ENCODE measurements around the gene SIX2. TPM values are rescaled to one million over a fixed set of nuclear protein-coding genes. Genes with fewer than 3 reads are reported as not detected.

Gene SIX2
- total and polyA plus RNA-seq, 4 donors, result 1.7 to 6.0 (median 2.6) TPM

DNA sequence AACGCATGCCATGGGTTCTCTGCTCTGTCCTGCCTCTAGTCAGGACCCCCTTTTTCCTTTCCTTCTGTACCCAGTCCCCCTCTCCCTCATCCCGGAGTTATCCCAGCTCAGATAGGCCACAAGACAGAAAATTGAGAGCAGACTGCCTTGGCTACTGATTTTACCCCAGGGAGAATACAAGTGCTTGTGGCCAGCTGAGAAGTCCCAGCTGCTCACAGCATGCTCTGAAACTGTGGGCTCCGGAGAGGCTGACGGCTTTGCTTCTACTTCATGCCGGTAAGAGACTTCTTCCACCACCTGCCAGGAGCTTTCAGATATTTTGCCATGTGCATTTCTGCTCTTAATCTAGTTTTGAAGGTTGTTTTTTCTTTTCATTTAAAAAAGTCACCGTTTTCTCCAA is 20.0 kb upstream of the SIX2 start:
- Histone ChIP-seq H3K27ac (ENCODE audit: low read depth in 1 of 2, low read length in 2 of 2) (no peak overlapping the region), H3K4me3 (ENCODE audit: low read length in 2 of 2) (no peak overlapping the region), H3K27me3 (ENCODE audit: control insufficient read depth in 1 of 2, insufficient read depth in 2 of 2, low read length in 1 of 2) (no peaks in the 10 kb centered on the region), H3K9me3 (ENCODE audit: control insufficient read depth, low read length) (no peaks in the 10 kb centered on the region), H3K4me1 (ENCODE audit: control insufficient read depth in 1 of 2, insufficient read depth in 2 of 2, low read length in 2 of 2) (no peaks in the 10 kb centered on the region), H3K36me3 (ENCODE audit: control insufficient read depth in 1 of 2, insufficient read depth in 2 of 2, low read length in 1 of 2) (no peaks in the 10 kb centered on the region)
- 64 to 69% methylated on average over 6 of the region's 6 CpGs for WGBS, 2 donors
- intact Hi-C loops (cut with DNase I), result loop anchor here in 1 of 2 donors (5.0 kb wide), 2 partner anchors 98 to 138 kb away; no protein-coding TSS in a partner anchor
- DNase-seq, result no peak
- ATAC-seq (ENCODE audit: low FRiP score), result no peak

DNA sequence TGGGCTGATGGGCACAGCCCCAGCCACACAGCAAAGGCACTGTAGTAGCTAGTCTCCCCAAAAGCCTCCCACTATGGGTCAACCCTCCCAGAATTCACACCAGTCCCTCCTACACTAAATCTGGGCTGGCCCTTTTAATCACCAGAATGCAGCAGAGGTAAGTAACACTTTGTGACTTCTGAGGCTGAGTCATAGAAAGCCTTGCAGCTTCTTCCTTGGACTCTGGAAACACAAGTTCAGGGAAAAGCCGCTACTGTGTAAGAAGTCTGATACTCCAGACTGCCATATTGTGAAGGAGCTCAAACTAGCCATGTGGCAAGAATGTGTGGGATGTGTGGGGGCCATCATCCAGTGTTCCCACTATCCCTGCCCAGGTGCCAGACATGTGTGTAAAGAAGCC is 19.0 kb upstream of the SIX2 start:
- no peak overlapping the region for H3K4me3 ChIP-seq (ENCODE audit: low read length in 2 of 2)
- no peaks in the 10 kb centered on the region for H3K36me3 ChIP-seq (ENCODE audit: control insufficient read depth in 1 of 2, insufficient read depth in 2 of 2, low read length in 1 of 2)
- ATAC-seq (ENCODE audit: low FRiP score) (no peak), DNase-seq (no peak)
- intact Hi-C loops (cut with DNase I), result loop anchor here in 1 of 2 donors (5.0 kb wide), 2 partner anchors 99 to 139 kb away; no protein-coding TSS in a partner anchor
- no peaks in the 10 kb centered on the region for H3K9me3 ChIP-seq (ENCODE audit: control insufficient read depth, low read length)
- no peak overlapping the region for H3K27ac ChIP-seq (ENCODE audit: low read depth in 1 of 2, low read length in 2 of 2)
- H3K4me1 ChIP-seq (ENCODE audit: control insufficient read depth in 1 of 2, insufficient read depth in 2 of 2, low read length in 2 of 2), result no peaks in the 10 kb centered on the region
- H3K27me3 ChIP-seq (ENCODE audit: control insufficient read depth in 1 of 2, insufficient read depth in 2 of 2, low read length in 1 of 2), result no peaks in the 10 kb centered on the region
- 96 to 100% methylated on average over 1 of the region's 1 CpG for WGBS, 2 donors

DNA sequence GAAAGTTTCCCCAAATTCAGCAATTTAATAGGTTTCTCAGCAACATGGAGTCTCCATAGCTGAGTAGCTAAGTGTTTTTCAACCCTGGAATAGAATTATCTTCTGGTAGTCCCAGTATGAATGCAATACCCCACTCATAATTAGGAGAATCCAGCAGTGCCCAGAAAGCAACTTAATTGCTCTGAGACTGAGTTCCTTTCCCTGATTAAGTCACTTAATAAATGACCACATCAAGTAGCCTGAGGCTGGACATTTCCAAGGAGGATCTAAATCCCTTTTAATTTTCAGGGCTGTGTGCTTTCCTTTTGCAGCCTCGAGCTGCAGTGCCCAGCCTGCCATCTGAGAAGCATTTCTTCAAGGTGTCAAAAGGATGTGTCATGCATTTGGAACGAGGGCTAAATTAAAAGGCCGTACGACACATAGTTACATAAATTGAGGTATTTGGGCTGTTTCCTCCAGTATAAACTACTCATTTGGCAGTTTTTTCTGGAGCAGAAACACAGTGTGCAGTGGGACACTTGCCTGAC is 17.7 kb upstream of the SIX2 start:
- ATAC-seq (ENCODE audit: low FRiP score), result no peak
- WGBS, 2 donors, result 83 to 87% methylated on average over 4 of the region's 4 CpGs

DNA sequence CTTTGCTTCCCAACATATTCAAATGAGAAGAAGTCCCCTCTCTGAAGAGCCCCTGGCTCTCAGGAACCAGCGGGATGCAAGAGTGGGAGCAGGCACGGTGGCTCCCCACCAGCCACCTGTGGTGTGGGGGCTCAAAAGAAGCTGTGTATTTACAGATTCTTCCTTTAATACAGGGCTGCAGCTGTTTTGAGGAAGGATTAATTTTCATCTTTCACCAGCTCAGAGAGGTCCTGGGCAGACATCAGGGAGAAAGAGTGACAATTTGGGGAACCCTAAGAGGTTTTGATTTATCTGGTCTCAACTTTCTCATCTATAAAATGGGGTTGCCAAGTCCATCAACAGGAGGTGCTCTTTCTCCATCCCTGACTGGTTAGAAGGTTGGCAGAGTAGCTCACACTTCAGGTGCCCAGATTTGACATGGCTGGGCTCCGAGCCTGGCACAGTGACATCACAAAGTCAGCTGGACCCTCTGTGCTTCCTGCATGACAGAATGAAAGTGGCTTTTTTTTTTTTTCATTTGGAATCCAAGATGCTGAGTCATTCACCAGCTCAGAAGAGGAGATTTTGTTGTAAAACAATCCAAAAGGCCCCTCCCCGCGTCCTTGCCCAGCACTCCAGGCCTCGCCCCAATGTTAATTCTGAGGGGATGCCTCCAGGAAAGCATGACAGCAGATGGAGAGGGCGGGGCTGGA is 15.5 kb upstream of the SIX2 start:
- ATAC-seq (ENCODE audit: low FRiP score) (peak; percentile 70), DNase-seq (peak; percentile 90 to 91)
- Histone ChIP-seq H3K4me3 (ENCODE audit: low read length in 2 of 2) (no peak overlapping the region), H3K9me3 (ENCODE audit: control insufficient read depth, low read length) (no peaks in the 10 kb centered on the region), H3K4me1 (ENCODE audit: control insufficient read depth in 1 of 2, insufficient read depth in 2 of 2, low read length in 2 of 2) (no peaks in the 10 kb centered on the region), H3K27me3 (ENCODE audit: control insufficient read depth in 1 of 2, insufficient read depth in 2 of 2, low read length in 1 of 2) (no peaks in the 10 kb centered on the region), H3K36me3 (ENCODE audit: control insufficient read depth in 1 of 2, insufficient read depth in 2 of 2, low read length in 1 of 2) (no peaks in the 10 kb centered on the region), H3K27ac (ENCODE audit: low read depth in 1 of 2, low read length in 2 of 2) (no peak overlapping the region)
- intact Hi-C loops (cut with DNase I), result loop anchor here (2.0 to 5.0 kb wide), 4 partner anchors 103 to 470 kb away; no protein-coding TSS in a partner anchor
- WGBS, 2 donors, result 31 to 35% methylated on average over 7 of the region's 7 CpGs

More for the DNA sequence above, 17.7 kb upstream of the SIX2 start:
- Histone ChIP-seq H3K9me3 (ENCODE audit: control insufficient read depth, low read length) (no peaks in the 10 kb centered on the region), H3K4me1 (ENCODE audit: control insufficient read depth in 1 of 2, insufficient read depth in 2 of 2, low read length in 2 of 2) (no peaks in the 10 kb centered on the region), H3K27ac (ENCODE audit: low read depth in 1 of 2, low read length in 2 of 2) (no peak overlapping the region), H3K36me3 (ENCODE audit: control insufficient read depth in 1 of 2, insufficient read depth in 2 of 2, low read length in 1 of 2) (no peaks in the 10 kb centered on the region), H3K4me3 (ENCODE audit: low read length in 2 of 2) (no peak overlapping the region), H3K27me3 (ENCODE audit: control insufficient read depth in 1 of 2, insufficient read depth in 2 of 2, low read length in 1 of 2) (no peaks in the 10 kb centered on the region)
- intact Hi-C loops (cut with DNase I), result loop anchor here in 1 of 2 donors (5.0 kb wide), 2 partner anchors 100 to 140 kb away; no protein-coding TSS in a partner anchor
- DNase-seq, result no peak

DNA sequence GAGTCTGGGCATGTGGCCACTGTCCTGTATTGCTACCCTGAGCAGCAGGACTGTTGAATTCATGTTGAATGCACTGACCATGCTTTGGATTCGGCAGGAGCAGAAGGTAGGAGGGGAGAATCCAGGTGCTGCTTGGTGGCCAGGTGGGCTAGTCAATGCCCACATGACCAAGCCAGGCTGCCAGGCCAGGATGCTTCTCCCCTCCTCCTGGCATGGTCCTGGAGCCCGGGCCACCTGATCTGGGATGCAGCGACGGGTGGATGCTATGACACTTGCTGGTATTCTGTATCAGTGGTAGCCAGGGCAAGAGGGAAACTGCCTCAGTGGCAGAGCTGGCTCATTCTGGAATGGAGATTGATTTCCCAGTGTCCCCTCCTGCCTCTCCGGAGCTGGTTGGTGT is 14.8 kb upstream of the SIX2 start:
- no peak for DNase-seq
- Histone ChIP-seq H3K27me3 (ENCODE audit: control insufficient read depth in 1 of 2, insufficient read depth in 2 of 2, low read length in 1 of 2) (no peaks in the 10 kb centered on the region), H3K4me3 (ENCODE audit: low read length in 2 of 2) (no peak overlapping the region), H3K36me3 (ENCODE audit: control insufficient read depth in 1 of 2, insufficient read depth in 2 of 2, low read length in 1 of 2) (no peaks in the 10 kb centered on the region), H3K9me3 (ENCODE audit: control insufficient read depth, low read length) (no peaks in the 10 kb centered on the region), H3K27ac (ENCODE audit: low read depth in 1 of 2, low read length in 2 of 2) (no peak overlapping the region), H3K4me1 (ENCODE audit: control insufficient read depth in 1 of 2, insufficient read depth in 2 of 2, low read length in 2 of 2) (no peaks in the 10 kb centered on the region)
- 83 to 89% methylated on average over 5 of the region's 5 CpGs for WGBS, 2 donors
- intact Hi-C loops (cut with DNase I), result loop anchor here (2.0 to 5.0 kb wide), 2 partner anchors 468 to 471 kb away; no protein-coding TSS in a partner anchor
- ATAC-seq (ENCODE audit: low FRiP score), result no peak

DNA sequence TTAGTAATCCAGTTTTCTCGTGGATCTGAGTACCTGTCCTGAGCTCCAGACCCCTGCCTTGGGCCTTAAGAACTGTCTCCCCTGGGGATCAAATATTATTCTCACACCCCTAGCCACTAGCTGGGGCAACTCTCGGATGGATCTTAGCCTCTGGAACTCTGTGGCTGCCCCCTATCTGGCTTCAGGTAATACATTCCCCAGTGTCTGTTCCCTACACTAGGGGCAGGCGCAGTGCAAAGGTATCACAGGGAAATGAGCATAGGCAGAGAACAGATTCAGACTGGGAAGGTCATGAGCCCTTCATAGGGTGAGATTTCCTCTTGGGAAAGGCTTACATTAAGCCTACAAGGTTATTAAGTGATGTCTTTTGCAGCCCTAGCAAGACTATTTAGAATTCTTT is 11.2 kb upstream of the SIX2 start:
- no peaks in the 10 kb centered on the region for H3K27me3 ChIP-seq (ENCODE audit: control insufficient read depth in 1 of 2, insufficient read depth in 2 of 2, low read length in 1 of 2)
- no peaks in the 10 kb centered on the region for H3K36me3 ChIP-seq (ENCODE audit: control insufficient read depth in 1 of 2, insufficient read depth in 2 of 2, low read length in 1 of 2)
- DNase-seq, result no peak
- no peaks in the 10 kb centered on the region for H3K4me1 ChIP-seq (ENCODE audit: control insufficient read depth in 1 of 2, insufficient read depth in 2 of 2, low read length in 2 of 2)
- H3K27ac ChIP-seq (ENCODE audit: low read depth in 1 of 2, low read length in 2 of 2), result no peak overlapping the region
- 90 to 95% methylated on average over 3 of the region's 3 CpGs for WGBS, 2 donors
- intact Hi-C loops (cut with DNase I), result loop anchor here in 1 of 2 donors (5.0 kb wide), 1 partner anchor 472 kb away; no protein-coding TSS in a partner anchor
- no peaks in the 10 kb centered on the region for H3K9me3 ChIP-seq (ENCODE audit: control insufficient read depth, low read length)
- H3K4me3 ChIP-seq (ENCODE audit: low read length in 2 of 2), result no peak overlapping the region
- no peak for ATAC-seq (ENCODE audit: low FRiP score)

DNA sequence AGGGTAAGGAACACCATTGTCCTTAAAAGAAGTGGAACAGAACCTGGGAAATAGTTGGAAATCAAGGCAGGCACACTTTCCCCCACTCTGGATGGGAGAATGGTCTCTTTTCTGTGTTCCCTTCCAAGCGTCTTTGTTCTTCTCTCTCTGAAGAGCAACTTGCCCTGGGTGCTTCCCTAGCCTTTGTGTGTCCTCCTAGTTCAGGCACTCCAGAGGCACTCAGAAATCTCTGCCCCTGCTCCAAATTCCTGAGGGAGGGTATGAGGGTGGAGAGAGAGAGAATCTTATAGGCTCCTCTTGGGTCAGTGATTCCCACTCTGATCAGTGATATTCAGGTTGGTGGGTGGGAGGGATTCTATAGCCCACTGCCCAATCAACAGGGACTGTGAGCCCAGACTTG is 8.8 kb upstream of the SIX2 start:
- intact Hi-C loops (cut with DNase I), result loop anchor here in 1 of 2 donors (10.0 kb wide), 1 partner anchor 567 kb away; no protein-coding TSS in a partner anchor
- no peaks in the 10 kb centered on the region for H3K27me3 ChIP-seq (ENCODE audit: control insufficient read depth in 1 of 2, insufficient read depth in 2 of 2, low read length in 1 of 2)
- DNase-seq (no peak), ATAC-seq (ENCODE audit: low FRiP score) (no peak)
- H3K9me3 ChIP-seq (ENCODE audit: control insufficient read depth, low read length), result no peaks in the 10 kb centered on the region
- no peaks in the 10 kb centered on the region for H3K4me1 ChIP-seq (ENCODE audit: control insufficient read depth in 1 of 2, insufficient read depth in 2 of 2, low read length in 2 of 2)
- H3K27ac ChIP-seq (ENCODE audit: low read depth in 1 of 2, low read length in 2 of 2), result no peak overlapping the region
- 57 to 69% methylated on average over 1 of the region's 1 CpG for WGBS, 2 donors
- no peak overlapping the region for H3K4me3 ChIP-seq (ENCODE audit: low read length in 2 of 2)
- no peaks in the 10 kb centered on the region for H3K36me3 ChIP-seq (ENCODE audit: control insufficient read depth in 1 of 2, insufficient read depth in 2 of 2, low read length in 1 of 2)

DNA sequence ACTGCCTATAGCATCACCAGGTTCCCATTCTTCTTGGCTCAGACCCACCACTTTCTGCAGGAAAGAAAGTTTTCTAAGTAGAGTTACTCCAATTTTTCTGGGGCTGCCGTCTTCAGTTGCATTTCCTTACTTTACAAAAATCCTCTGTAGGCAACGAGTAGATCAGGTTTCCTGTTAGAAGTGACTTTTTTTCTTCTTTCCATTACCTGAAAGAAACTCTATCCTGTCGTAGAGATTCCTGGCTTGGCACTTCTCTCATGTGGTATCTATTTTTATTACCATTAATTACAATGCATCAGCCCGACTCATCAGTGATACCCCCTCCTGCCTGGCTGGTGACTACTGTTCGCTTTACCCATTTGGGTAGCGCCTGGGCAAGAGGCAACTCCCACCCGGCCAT is 5.6 kb upstream of the SIX2 start:
- H3K36me3 ChIP-seq (ENCODE audit: control insufficient read depth in 1 of 2, insufficient read depth in 2 of 2, low read length in 1 of 2), result no peaks in the 10 kb centered on the region
- H3K4me1 ChIP-seq (ENCODE audit: control insufficient read depth in 1 of 2, insufficient read depth in 2 of 2, low read length in 2 of 2), result no peaks in the 10 kb centered on the region
- intact Hi-C loops (cut with DNase I), result loop anchor here in 1 of 2 donors (2.0 to 10.0 kb wide), 2 partner anchors 34 to 570 kb away; no protein-coding TSS in a partner anchor
- H3K27ac ChIP-seq (ENCODE audit: low read depth in 1 of 2, low read length in 2 of 2), result no peak overlapping the region
- no peaks in the 10 kb centered on the region for H3K9me3 ChIP-seq (ENCODE audit: control insufficient read depth, low read length)
- no peak for ATAC-seq (ENCODE audit: low FRiP score)
- DNase-seq, result no peak
- no peak overlapping the region for H3K4me3 ChIP-seq (ENCODE audit: low read length in 2 of 2)
- H3K27me3 ChIP-seq (ENCODE audit: control insufficient read depth in 1 of 2, insufficient read depth in 2 of 2, low read length in 1 of 2), result no peaks in the 10 kb centered on the region
- WGBS, 2 donors, result 55 to 61% methylated on average over 7 of the region's 7 CpGs
